Peyer's patch (tissue), 4 donors: ENCODE data around the gene FAM234B.

Experiments used
- POLR2A ChIP-seq, 2 donors: fragments of 450-650 bp; IDR thresholded peaks; one replicate each; pipeline ENCODE4 v1.5.1; 2017; ENCODE audit warnings: antibody characterized with exemption in 2 of 2, mild to moderate bottlenecking in 2 of 2, moderate library complexity in 2 of 2
- TF ChIP-seq, protein P1 (sequence below), 6 experiments: fragments of 450-650 bp in 4 of 6; fragments of 200-600 bp in 2 of 6; sonication (generic) in 1 of 6; IDR thresholded peaks; one replicate each; pipeline ENCODE4 v1.5.1; 2017 to 2019; ENCODE audit warnings: antibody characterized with exemption in 6 of 6, mild to moderate bottlenecking in 3 of 6, moderate library complexity in 1 of 6

DNA sequence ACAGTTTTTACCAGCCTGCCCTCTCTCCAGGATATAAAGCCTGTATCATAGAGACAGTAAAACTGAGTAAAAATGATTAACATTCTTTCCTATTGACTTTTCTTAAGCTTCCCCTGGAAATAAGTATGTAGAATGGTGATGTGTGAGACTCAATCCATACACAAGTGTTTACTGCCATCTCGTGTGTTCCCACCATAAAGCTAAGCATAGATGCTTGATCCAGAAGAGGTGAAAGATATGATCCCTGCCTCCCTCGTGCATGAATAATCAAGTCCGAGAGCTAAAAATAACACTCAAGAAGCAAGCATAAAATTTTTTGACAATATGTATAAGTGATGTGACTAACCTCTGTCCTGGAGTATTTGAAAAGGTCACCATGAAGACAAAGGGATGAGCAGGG lies 76.2 kb downstream of the FAM234B start:
- no peak for TF ChIP-seq POLR2A (IDR thresholded peaks at IDR 0.05)
- TF ChIP-seq, protein P1, sequence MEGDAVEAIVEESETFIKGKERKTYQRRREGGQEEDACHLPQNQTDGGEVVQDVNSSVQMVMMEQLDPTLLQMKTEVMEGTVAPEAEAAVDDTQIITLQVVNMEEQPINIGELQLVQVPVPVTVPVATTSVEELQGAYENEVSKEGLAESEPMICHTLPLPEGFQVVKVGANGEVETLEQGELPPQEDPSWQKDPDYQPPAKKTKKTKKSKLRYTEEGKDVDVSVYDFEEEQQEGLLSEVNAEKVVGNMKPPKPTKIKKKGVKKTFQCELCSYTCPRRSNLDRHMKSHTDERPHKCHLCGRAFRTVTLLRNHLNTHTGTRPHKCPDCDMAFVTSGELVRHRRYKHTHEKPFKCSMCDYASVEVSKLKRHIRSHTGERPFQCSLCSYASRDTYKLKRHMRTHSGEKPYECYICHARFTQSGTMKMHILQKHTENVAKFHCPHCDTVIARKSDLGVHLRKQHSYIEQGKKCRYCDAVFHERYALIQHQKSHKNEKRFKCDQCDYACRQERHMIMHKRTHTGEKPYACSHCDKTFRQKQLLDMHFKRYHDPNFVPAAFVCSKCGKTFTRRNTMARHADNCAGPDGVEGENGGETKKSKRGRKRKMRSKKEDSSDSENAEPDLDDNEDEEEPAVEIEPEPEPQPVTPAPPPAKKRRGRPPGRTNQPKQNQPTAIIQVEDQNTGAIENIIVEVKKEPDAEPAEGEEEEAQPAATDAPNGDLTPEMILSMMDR (IDR thresholded peaks at IDR 0.05) = no peak
